ENCODE data around the gene MID1.

MID1 gene

DNA sequence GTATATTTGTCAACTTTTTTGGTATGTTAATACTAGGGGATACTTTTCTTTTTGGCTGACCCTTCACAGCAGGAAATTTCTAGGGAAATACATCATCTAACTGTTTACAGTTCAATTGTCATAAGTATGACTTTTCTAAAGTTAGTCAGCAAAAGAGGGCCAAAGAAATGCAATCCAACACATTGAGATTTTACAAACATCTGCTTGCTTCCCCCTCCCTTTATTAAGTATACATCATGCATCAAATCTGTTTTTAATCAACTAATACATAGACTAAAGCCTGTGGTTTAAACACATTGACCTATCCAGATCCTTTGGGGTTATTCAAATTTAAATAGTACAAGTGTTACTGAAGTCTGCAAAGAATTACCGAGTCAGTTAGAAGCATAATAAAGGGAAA, 93.9 kb downstream of the MID1 start:
- DNase-seq: no peak

DNA sequence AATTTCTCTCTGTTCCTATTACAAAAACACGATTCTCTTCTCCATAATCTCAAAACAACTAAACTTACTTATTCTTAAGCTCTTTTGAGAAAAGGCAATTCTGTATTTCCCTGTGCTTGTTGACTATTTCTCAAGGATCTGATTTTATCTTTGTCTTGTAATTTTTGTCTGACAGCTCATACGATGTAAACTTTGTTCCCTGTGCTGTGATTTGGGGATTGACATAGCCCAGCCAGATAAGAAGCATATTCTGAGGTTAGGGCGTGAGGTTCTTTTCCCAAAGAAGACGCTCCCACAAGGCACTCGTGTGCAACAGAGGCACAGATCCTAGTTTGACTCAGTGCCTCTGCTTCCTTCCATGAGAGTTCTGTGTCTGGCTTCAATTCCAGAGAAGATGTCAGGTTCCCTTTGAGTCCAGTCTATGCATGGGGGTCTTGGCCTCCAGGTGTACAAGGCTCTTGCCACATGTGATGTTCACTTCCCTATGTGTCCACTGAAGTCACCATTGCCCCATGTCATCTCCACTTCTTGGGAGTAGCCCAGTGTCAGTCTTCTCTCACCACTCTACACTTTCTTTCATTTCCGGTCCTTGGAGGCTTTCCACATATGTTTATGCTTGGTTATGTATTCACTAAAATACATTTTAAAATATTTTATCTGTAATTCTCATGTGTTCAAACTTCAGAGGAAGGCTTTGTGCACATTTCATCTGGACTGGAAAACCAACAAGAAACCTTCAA, 94.8 kb downstream of the MID1 start:
- DNase-seq: no peak

DNA sequence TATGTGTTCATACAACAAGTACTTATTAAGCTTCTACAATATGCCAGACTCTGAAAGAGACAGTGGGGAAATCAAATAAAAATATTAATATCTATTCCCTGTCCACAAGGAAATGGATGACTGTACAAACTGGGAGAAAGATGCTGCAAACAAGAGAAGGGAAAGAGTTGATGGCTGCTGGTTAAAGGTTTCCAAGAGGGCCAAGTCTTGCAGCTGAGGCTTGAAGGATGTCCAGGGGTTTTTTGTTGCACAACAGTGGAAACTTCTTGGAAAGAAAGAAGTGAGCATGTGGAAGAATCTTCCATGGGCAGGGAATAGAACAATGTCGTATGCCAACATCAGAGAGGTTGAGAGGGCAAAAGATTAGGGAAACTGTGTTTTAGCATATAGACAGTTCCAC, 95.8 kb downstream of the MID1 start:
- DNase-seq: no peak

DNA sequence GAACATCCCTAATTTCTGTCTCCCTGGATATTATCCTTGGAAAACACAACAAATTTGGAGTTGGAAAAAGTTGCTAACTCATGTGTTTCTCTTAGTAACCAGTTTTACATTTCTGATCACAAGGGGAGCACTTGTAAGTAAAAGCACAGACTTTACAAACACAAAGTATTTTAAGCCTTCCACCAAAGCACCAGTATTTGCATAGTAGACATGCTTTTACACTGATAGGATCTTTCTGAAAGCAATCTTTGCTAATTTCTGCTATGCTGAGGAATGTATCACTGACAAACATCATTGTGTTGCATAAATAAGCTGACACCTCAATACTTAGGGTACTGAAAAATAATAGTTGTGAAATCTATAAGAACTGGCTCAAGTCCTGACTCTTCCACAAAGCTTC, 100.6 kb downstream of the MID1 start:
- DNase-seq: no peak

DNA sequence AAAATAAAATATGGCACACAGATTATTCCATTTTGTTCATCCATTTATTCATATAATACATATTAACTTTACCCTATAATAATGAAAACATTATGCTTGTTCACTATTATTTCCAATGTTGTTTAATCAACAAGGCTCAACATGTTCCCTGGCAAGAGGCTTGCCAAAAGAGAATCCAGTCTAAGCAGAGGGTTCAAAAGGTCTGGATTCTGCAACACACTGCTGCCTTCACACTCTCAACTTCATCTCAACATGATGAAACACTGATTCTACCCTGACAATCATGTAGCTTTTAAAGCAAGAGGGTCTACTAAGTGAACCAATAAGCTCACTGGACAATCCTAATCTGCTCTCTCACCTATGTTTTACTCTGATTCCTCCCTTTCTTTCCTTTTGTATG, 101.1 kb downstream of the MID1 start:
- DNase-seq: no peak

DNA sequence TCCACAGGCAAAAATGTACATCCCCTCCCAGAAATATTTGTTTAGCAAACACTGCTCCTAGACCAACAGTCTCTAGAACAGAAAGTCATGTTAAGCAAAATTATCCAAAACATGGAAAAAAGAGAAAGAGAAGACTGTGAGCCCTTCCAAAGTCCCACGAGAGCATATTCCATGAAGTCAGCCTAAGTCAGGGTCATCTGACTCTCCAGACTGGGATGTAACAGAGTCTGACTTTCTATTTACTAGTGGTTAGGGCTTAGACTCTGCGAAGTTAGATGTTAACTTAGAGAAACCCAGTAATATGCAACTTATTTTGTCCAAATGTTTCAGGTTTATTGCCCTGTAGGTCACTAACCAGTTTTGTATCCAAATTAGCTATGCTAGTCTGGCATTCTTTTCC, 102.3 kb downstream of the MID1 start:
- DNase-seq: no peak

DNA sequence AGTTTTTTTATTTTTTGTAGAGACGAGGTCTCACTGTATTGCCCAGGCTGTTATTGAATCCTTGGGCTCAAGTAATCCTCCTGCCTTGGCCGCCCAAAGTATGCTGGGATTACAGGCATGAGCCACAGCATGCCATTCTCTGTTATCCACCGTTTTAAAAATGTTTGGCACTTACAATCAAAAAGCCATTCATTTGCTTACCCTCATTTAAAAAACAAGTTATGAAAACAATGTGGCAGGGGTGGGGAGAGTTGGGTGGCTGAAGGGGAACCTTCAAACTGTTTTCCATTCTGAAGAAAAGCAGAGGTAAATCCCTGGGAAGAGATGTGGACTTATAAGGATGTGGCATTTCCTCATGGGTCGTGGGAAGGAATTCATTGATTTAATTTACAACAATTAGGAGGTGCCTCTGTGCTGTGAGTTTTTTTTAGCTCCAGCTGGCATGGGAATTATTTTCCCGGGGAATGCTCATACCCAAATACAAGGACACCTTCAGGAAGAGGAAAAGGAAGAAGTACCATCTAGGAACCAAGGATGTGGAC, 103.5 kb downstream of the MID1 start:
- DNase-seq: no peak

DNA sequence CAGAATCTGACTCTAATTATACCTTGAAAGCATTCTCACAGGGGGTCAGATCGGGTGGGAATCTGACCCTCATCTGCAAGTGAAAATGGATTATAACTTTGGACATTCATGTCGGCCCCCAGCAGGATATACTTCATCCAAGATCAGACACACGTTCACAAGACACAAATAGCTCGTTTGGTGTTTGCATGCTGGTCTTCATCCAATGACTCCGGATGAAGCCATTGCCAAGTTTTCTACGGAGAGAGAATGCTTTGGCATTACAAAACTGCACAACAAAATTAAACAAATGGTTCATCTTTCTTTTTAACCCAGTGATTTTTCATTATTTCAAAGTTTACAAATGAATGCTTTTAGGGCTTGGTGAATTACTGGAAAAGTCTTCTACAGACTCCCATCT, 105.5 kb downstream of the MID1 start:
- no peak for DNase-seq

DNA sequence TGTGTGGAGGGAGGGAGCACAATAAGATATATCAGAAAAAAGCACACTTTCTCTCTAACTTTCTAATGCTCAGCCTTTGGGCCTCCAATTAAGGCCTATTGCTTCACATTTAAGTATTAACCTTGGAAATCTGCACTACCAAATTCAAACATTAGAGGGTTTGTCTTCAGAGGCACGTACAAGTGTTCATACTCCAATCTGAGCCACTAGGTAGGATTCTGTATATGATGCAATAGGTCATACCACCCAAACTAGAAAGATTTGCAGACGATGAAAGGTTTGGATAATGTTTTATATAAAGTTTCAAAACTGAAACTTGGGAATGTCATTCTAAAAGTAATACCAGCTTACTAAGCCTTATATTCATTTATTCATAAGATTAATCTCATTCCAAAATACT, 106.4 kb downstream of the MID1 start:
- no peak for DNase-seq

DNA sequence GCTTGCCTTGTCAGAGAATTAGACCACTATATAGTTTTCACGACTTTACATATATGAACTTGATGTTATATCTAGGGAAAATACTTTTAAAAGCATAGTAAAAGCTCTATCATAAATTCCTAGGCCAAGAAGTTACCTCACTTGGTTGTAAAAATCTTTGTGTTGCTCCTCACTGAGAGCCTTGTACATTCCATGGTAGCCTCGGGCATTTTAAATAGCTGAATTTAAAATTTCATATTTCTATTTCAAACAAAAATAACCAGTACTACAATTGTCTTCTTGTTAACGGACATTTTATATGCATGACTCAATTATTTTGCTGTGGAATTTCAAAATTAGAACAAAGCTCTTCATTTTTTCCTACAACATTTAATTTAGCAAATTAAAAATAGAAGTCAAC, 107.6 kb downstream of the MID1 start:
- no peak for DNase-seq

DNA sequence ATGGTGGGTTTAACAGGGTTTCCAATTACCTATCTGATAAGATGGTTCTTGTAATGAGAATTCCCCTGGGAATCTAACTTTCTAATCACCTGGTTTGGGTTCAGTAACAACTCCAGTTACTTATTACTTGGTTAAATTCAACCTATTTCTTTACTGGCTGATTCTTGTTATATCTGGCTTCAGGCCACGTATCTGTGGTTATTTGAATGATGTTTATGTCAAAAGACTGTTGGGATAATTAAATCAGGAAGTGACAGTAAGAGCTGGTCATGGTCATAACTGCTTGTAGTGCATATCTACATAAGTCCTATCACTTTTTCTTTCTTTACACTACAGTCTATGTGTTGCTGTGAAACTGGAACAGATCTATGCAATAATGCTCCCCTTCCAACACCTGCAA, 108.1 kb downstream of the MID1 start:
- DNase-seq: no peak

DNA sequence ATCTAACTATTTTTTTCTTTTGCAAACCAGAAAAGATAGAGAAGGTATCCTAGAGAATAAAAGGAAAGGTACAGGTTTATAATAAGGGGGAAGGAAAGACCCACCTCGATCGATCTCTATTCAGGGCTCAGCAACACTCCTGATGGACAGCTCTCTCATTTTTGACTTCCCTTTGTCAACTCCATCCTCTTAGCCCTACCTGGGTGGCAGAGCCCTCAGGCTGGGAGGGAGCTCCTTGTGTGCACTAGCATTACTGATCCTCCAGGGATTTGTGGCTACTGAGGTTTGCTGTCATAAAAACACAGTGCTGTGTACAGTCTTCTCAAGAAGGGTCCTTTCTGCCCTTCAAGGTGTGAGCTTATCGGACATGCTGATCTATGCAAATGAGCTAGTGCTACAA, 111.0 kb downstream of the MID1 start:
- no peak for DNase-seq

DNA sequence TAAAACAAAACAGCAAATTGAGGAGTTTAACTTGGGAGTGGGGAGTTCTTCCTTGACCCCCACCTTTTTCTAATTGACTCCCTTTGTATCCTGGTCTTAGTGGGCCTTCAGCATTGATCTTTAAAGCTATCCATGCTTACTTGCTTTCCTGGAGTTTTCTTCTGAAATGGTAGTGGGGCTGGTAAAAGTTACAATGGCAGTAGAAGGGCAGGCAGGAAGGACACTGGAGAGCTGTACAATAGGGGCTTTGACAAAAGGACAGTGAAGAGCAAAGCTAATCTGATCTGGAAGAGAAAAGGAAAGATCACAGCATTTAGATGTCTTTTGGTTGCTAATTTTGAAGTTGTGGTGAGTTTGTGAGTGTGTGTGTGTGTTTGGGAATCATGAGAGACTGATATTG, 111.5 kb downstream of the MID1 start:
- DNase-seq: no peak

DNA sequence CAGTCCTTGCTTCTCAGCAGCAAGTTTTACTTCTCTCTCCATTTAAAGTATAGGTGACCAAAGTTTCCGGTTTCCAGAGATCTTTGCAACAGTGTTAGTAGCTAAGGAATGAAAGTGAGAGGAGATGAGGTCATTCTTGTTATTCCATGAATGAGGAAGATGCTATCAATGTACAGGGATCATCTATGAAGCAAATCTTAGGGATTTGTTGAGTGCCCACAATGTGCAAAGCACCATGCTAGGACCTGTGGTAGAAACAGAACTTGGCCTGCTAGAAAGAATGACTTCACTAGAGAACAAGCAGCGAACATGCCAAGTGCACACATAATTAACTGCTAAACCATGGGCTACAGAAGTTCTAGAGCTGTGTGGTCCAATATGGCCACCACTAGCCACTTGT, 112.5 kb downstream of the MID1 start:
- DNase-seq: no peak

DNA sequence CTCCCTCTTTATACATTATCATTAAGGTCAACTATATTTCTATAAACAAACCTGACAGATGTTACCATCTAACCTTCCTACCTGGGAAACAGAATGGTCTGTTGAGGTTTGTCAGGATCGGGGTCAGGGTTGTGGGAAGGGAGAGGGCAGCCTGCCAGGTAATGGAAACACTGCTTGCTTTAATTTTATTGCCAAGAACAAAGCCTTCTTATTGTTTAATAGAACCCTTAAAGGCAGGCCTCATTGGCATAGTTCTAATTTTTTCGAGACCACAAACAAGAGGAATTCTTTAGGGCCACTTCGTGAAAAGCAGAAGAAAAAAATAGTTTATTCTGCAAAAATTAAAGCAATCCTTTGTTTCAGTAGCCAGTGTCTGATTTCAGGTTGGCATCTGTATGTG, 113.2 kb downstream of the MID1 start:
- no peak for DNase-seq

DNA sequence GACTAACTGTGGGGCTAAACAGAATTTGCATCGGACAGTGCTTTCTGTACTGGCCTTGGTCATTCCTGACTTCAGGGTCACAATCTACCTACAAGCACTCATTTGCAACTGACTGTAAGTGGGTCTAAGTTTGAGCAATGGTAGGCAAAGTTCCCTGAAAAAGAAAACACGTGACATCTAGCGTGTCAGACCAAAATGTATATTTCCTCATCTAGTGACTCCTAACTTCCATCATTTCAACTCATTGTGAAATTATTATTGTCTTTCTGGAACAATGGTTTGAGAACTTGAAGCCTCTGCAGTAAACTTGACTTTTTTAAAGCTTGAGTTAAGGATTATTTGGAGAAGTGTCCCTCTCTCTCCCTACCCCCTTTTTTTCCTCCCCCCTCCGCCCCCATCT, 113.6 kb downstream of the MID1 start:
- no peak for DNase-seq

DNA sequence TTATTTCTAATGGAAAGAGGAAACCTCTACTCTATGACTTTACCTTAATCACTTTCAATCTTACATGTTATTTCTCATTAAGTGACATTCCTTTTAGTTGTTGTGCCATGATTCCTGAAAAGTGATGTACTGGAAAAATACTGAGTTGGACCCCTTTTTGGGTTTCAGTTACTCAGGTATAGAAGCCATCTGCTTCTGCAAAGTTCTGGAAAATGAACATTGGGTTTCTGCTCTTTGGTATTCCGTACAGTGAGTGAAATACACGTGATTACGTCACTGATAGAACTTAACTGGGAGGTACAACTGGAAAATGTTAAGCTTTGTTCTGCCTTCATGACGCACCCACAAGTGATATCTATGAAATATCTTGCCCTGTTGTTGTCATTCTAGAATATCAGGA, 114.7 kb downstream of the MID1 start:
- DNase-seq: no peak

DNA sequence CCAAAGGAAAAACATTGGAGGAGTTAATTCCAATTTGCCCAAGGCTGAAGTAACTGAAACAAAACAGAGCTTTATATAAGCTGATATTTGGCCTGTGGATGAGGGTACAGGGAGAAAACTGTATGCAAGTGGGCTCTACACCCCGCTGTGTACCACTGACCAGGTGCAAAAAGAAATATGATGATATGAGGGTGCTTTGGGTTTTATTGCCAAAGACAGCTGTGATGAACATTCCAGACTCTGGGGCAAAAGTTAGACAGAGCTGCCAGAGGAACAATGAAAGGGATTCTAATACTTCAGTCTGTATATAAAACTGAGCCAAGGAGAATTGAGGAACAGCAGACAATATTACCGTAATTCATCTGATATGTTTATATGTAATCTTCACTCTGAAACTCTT, 117.4 kb downstream of the MID1 start:
- DNase-seq: no peak

DNA sequence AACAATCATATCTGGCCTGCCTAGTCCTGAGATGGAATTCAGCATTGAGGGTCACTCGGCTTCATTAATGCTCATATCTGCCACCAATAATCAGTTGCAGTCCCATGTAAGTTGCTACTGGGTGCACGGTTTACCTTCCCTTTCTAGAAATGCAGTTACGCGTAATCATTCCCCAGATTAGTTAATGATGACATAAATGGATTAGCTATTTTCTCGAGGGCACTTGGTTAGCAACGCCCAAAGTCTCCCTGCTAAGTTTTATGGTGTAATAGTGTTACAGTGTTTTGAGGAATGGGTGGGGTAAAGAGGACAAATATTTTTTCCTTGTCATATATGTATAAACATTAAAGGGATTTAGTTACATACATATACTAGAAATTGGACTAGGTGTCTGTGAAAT, 118.8 kb downstream of the MID1 start:
- no peak for DNase-seq

DNA sequence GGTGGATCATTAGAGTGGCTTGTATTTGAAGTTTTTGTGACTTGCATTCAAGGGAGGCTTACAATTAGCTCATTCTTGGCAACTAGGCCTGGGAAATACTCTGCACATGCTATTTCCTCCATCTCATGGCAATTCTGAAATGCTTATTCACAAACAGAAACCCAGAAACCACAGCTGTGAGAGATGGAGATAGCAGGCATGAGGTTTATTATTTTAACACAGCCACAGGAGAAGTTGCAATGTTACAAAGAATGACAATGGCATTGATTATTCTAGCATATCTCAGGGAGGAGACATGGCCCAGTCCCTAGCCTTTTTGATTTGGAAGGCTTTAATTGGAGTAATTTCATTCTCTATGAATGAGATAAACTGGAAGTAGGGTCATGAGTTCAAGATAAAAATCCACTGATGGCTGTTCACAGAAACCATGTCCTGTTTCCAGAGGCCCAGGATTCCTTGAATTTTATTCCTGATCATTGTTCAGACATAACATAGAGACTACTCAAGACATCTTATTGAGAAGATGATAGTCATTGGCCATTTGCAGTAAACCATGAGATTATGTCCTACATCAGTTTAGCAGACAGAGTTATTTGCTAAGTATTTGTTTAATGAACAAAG, 123.9 kb downstream of the MID1 start:
- DNase-seq: no peak

DNA sequence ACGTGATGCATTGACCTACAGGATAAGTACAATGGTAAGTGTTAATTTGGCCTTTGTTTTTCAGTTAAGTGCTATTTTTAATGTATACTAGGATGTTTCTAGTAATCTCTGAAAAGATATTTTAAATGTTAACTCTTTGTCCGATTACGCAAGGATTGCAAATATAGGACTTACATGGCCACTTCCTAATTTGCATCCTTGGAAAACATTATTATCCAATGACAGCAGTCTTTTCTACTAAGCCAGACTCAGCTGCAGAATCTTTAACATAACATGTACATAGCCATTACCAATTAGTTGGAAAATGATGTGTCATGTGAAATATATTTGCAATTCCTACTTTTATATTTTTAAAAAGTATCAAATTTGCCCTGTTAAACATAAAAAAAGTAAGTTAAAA, 124.7 kb downstream of the MID1 start:
- DNase-seq: no peak

DNA sequence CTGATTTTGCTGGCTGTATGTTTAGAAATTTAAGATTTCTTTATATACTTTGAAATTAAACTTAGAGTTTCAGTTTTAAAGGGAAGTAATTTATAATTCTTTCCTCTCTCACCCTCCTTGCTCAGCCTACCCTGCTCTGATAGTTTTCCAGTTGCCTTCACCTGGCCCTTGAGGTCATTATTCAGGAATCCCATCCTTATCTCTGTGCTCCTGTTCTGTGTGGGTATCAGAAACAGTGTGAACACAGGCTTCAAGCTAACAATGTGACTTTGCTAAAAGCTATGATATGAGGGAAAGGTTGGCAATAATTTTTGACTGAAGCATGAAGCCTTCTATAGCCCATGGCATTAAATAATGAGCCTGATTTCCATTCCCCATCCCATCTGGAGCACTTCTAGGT, 128.1 kb downstream of the MID1 start:
- no peak for DNase-seq

DNA sequence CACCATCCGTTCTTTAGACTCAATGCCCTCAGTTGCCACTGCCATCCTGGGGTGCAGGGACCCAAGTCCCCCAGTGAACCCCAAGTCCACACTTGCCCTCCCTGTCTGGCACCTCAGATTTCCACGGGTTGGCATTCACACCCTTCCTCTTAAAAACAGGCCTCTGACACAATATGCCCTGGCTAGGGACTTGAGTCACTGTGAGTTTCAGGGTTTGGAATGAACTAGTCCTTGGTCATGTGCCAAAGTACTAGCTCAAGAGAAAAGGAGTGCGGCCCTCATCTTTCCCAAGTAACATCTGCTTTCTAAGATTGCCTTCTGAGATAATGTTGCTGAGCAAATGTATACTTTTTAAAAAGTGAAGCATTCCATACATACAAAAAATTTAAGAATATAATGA, 134.0 kb downstream of the MID1 start:
- DNase-seq: no peak

DNA sequence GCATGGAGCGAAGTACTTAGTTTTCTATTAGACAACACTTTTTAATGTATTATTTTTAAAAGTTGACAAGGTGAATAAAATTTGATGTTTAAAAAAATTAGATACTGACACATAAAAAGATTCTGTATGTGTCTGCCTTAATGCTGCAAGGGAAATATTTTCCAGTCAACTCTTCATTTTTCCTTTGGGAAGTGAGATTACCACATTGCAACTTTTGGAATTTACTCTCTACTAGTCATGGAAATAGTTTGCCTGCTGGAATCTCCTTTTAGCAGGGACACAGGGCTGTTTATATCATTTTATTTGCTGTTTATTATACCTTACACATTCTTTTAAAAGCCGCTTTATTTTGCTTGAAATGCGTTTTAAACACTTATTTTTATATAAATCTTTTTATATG, 135.1 kb downstream of the MID1 start:
- no peak for DNase-seq

DNA sequence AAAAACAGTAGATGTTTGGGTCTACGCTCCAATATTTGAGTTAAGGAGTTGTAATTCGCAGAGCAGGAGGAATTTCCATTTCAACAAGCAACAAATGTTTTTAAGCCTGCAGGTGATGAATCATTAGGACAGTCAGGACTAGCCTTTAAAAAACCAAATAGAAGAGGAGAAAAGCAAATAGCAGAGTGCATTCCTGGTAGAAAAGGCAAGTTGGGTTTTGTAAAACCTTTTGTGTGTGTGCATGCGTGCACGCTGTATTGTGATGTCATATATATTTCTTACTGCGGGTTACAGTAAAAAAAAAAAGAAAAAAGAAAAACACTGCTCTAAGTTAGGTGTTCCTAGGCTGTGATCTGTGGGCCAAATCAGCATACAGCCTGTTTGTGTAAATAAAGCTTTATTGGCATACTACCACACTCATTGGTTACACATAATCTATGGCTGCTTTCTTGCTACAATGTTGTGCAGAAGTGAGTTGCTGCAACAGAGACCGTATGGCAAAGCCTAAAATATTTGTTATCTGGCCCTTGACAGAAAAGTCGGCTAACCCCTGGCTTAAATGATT, 135.6 kb downstream of the MID1 start:
- DNase-seq: no peak
